K562 (cell line): Measurements from ENCODE around the gene AFDN. TPM values are rescaled to one million over a fixed set of nuclear protein-coding genes. Genes with fewer than 3 reads are reported as not detected.

Experiments
- ARID1B ChIP-seq: fragments of 450-650 bp; IDR thresholded peaks from 2 replicates; pipeline ENCODE4 v1.6.1; 2016; ENCODE audit warnings: antibody characterized with exemption, mild to moderate bottlenecking, inconsistent platforms
- BRF2 ChIP-seq: IDR thresholded peaks from 3 replicates; pipeline ENCODE4 v1.6.1; 2011; ENCODE audit warnings: borderline replicate concordance, mild to moderate bottlenecking; ENCODE audit not compliant: insufficient read length, insufficient read depth
- C11orf30 ChIP-seq: fragments of 450-650 bp; IDR thresholded peaks from 2 replicates; pipeline ENCODE4 v1.6.1; 2016; ENCODE audit warnings: low read depth, mild to moderate bottlenecking
- CREBBP ChIP-seq: IDR thresholded peaks from one replicate; pipeline ENCODE4 v1.6.1; 2012; ENCODE audit warnings: low read depth, mild to moderate bottlenecking, control low read depth, inconsistent platforms, low read length
- DPF2 ChIP-seq: fragments of 450-650 bp; IDR thresholded peaks from 2 replicates; pipeline ENCODE4 v1.6.1; 2016
- E2F1 ChIP-seq: sonication (generic); formaldehyde crosslinking; IDR thresholded peaks from 2 replicates; pipeline ENCODE4 v1.8.1; 2023; ENCODE audit warnings: mild to moderate bottlenecking, missing genetic modification reagents, moderate library complexity
- IFI16 ChIP-seq: fragments of 250-450 bp; sonication (Bioruptor Pico); IDR thresholded peaks from 2 replicates; pipeline ENCODE4 v2.1.2; 2022; ENCODE audit warnings: mild to moderate bottlenecking, inconsistent platforms
- NCOA1 ChIP-seq: fragments of 450-650 bp; IDR thresholded peaks from 2 replicates; pipeline ENCODE4 v1.6.1; 2016; ENCODE audit warnings: low read depth
- NR2C1 ChIP-seq, 2 experiments: fragments of 450-650 bp; IDR thresholded peaks; 2 replicates each; pipeline ENCODE4 v1.6.1; 2017; ENCODE audit warnings: mild to moderate bottlenecking in 2 of 2, antibody characterized with exemption in 1 of 2, inconsistent platforms in 1 of 2, missing compliant biosample characterization in 1 of 2, missing genetic modification characterization in 1 of 2
- NR2C2 ChIP-seq, 2 experiments: fragments of 200-800 bp in 1 of 2; sonication (Bioruptor generic) in 1 of 2; sonication (generic) in 1 of 2; formaldehyde crosslinking in 1 of 2; IDR thresholded peaks; 2 replicates each; pipeline versions ENCODE4 v1.6.1 to v1.8.0; 2016 to 2022; ENCODE audit warnings: mild to moderate bottlenecking in 1 of 2, missing compliant biosample characterization in 1 of 2, missing genetic modification characterization in 1 of 2, missing genetic modification reagents in 1 of 2
- PKNOX1 ChIP-seq: fragments of 450-650 bp; IDR thresholded peaks from 2 replicates; pipeline ENCODE4 v1.6.1; 2016
- POU5F1 ChIP-seq: fragments of 150-350 bp; IDR thresholded peaks from 2 replicates; pipeline ENCODE4 v1.6.1; 2014; ENCODE audit warnings: borderline replicate concordance, low read length, low read depth, mild to moderate bottlenecking; ENCODE audit not compliant: partially characterized antibody
- SFPQ ChIP-seq: fragments of 200-400 bp; formaldehyde crosslinking; IDR thresholded peaks from 2 replicates; pipeline ENCODE4 v1.6.1; 2017; ENCODE audit warnings: mild to moderate bottlenecking, low read depth, low read length, moderate library complexity
- SIN3B ChIP-seq: fragments of 450-650 bp; IDR thresholded peaks from 2 replicates; pipeline ENCODE4 v1.6.1; 2017; ENCODE audit warnings: low read depth, mild to moderate bottlenecking, moderate library complexity
- SIX5 ChIP-seq, 2 experiments: IDR thresholded peaks; 2 replicates each; pipeline ENCODE4 v1.6.1; 2011; ENCODE audit warnings: low read length in 2 of 2, borderline replicate concordance in 1 of 2, low read depth in 1 of 2, mild to moderate bottlenecking in 1 of 2, moderate library complexity in 1 of 2; ENCODE audit not compliant: insufficient read depth in 1 of 2
- TFE3 ChIP-seq: fragments of 450-650 bp; formaldehyde crosslinking; IDR thresholded peaks from 2 replicates; pipeline ENCODE4 v1.4.0; 2020; ENCODE audit warnings: mild to moderate bottlenecking, mixed read lengths
- THRAP3 ChIP-seq: fragments of 450-650 bp; IDR thresholded peaks from 2 replicates; pipeline ENCODE4 v1.6.1; 2016; ENCODE audit warnings: mild to moderate bottlenecking, inconsistent platforms, borderline replicate concordance
- USF2 ChIP-seq: sonication (generic); formaldehyde crosslinking; IDR thresholded peaks from 2 replicates; pipeline ENCODE4 v1.5.0; 2020; ENCODE audit warnings: missing genetic modification reagents
- ZNF197 ChIP-seq: fragments of 200-800 bp; sonication (Bioruptor generic); IDR thresholded peaks from 2 replicates; pipeline ENCODE4 v1.6.1; 2016; ENCODE audit warnings: low read depth, missing genetic modification characterization, missing compliant biosample characterization
- polyA plus RNA-seq, 8 experiments: library from polyadenylated mRNA; depleted of rRNA in 4 of 8; stranded (reverse) in 5 of 8; unstranded in 3 of 8; fragments of >200 nt; fragmentation: Nextera tagmentation in 2 of 8; fragmentation: Illumina TruSeq in 1 of 8; extraction: Ambion mirVana in 2 of 8; extraction: Trizol in 1 of 8; gene quantifications; 2 replicates each; pipeline versions ENCODE4 v1.2.1 to v1.2.3, GENCODE V29; 2011 to 2014; ENCODE audit warnings: inconsistent platforms in 1 of 8, missing spikeins in 1 of 8
- total RNA-seq, 7 experiments: library from RNA; depleted of rRNA in 6 of 7; stranded (reverse); fragments of >200 nt in 6 of 7; fragmentation: Illumina TruSeq in 2 of 7; extraction: Trizol in 2 of 7; gene quantifications; 2 replicates each; pipeline versions ENCODE4 v1.2.1 to v1.2.3, GENCODE V29; 2011 to 2021; ENCODE audit warnings: low replicate concordance in 1 of 7

AFDN gene
- total and polyA plus RNA-seq, 9 of the 15 experiments (the other 6 are each of a cell fraction or from before 2014, with no cell fraction given): 7.2 to 129 (median 105) TPM

GRCh38 chr6:167839343-167839742 lies 12.6 kb downstream of the AFDN start (continued):
- no peak for TF ChIP-seq SFPQ
- TF ChIP-seq E2F1 (CRISPR knock-in tag): no peak
- no peak for TF ChIP-seq SIX5 (IDR thresholded peaks at IDR 0.05; ENCODE audit: borderline replicate concordance in 1 of 2, insufficient read depth in 1 of 2, low read depth in 1 of 2, low read length in 2 of 2)
- TF ChIP-seq USF2 (CRISPR knock-in tag): no peak
- TF ChIP-seq TFE3 (CRISPR knock-in tag): no peak
- peak; percentile 42; the same call in 1 of the 2 replicates for TF ChIP-seq PKNOX1
- no peak for TF ChIP-seq CREBBP
- TF ChIP-seq IFI16 (CRISPR knock-in tag): no peak
- no peak for TF ChIP-seq C11orf30
- no peak for TF ChIP-seq BRF2
- TF ChIP-seq SIN3B: no peak
- TF ChIP-seq NCOA1: no peak; the same call in 1 of the 2 replicates
- no peak for TF ChIP-seq NR2C1 (IDR thresholded peaks at IDR 0.05)
- no peak for TF ChIP-seq NR2C1 (tag; IDR thresholded peaks at IDR 0.05)
- TF ChIP-seq THRAP3: no peak
- TF ChIP-seq POU5F1: no peak
- peak; percentile 53 for TF ChIP-seq DPF2
- TF ChIP-seq NR2C2 (CRISPR knock-in tag; IDR thresholded peaks at IDR 0.05): no peak
- no peak for TF ChIP-seq NR2C2 (tag; IDR thresholded peaks at IDR 0.05)
- TF ChIP-seq ZNF197: 0 out of 2 replicates have a peak, but pooled peaks have one; percentile 14
- TF ChIP-seq ARID1B: 0 out of 2 replicates have a peak, but pooled peaks have one; percentile 22
